Vagina (tissue), 2 donors: ENCODE results near the gene RAB40C.

Experiments used
- POLR2AphosphoS5 ChIP-seq, 2 donors: sonication (generic); formaldehyde crosslinking; IDR thresholded peaks; one replicate each; pipeline ENCODE4 v1.9.0; 2017; ENCODE audit warnings: antibody characterized with exemption in 2 of 2, mild to moderate bottlenecking in 2 of 2, low read depth in 1 of 2; ENCODE audit not compliant: insufficient read depth in 1 of 2
- TF ChIP-seq, protein P1 (sequence below), 3 experiments: fragments of 450-650 bp in 2 of 3; fragments of 200-600 bp in 1 of 3; sonication (generic) in 1 of 3; IDR thresholded peaks; one replicate each; pipeline ENCODE4 v1.5.1; 2017 to 2019; ENCODE audit warnings: antibody characterized with exemption in 3 of 3, mild to moderate bottlenecking in 2 of 3, moderate library complexity in 2 of 3

DNA sequence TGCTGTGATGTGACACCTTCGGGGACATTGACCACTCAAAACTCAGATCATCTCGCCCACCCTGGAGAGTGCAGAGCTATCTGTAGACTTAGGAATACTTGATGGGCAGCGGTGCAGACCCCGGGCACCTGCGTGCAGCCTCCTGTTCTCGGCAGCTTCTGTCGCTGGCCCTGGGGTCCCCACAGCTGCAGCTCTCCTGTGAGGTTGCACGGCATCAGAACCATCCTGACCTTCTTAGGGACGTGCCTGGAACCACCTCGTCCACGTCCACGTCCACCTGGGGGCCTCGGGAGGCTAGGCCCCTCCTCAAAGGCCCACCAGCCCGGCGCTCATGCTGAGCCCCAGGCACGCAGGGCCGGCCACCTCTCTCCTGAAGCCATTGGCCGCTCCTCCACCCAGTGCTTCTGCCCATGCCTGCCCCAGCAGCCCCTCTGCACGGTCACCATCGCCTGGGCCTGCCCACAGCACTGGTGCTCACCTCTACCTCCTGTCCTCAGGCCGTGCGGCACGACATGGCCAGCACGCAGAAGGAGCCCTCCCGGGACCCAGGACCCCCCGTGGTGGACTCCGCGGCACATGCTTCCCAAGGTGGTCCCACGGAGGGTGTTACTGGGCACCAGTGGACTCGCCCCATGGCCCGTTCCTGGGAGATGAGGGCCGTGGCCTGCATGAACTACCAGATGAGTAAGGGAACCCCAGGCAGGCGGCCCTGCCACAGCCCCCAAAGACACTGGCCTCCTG, 38.6 kb downstream of the RAB40C start:
- no peak for TF ChIP-seq POLR2AphosphoS5 (IDR thresholded peaks at IDR 0.05; ENCODE audit: insufficient read depth in 1 of 2, low read depth in 1 of 2)
- TF ChIP-seq, protein P1, sequence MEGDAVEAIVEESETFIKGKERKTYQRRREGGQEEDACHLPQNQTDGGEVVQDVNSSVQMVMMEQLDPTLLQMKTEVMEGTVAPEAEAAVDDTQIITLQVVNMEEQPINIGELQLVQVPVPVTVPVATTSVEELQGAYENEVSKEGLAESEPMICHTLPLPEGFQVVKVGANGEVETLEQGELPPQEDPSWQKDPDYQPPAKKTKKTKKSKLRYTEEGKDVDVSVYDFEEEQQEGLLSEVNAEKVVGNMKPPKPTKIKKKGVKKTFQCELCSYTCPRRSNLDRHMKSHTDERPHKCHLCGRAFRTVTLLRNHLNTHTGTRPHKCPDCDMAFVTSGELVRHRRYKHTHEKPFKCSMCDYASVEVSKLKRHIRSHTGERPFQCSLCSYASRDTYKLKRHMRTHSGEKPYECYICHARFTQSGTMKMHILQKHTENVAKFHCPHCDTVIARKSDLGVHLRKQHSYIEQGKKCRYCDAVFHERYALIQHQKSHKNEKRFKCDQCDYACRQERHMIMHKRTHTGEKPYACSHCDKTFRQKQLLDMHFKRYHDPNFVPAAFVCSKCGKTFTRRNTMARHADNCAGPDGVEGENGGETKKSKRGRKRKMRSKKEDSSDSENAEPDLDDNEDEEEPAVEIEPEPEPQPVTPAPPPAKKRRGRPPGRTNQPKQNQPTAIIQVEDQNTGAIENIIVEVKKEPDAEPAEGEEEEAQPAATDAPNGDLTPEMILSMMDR (IDR thresholded peaks at IDR 0.05) = no peak
